Smooth muscle cell (in vitro differentiated cells): ENCODE measurements around the gene RASSF3. TPM values are rescaled to one million over a fixed set of nuclear protein-coding genes. Genes with fewer than 3 reads are reported as not detected.

Source experiments
- DNase-seq: peaks from one replicate; lab custom pipeline; 2025; ENCODE audit not compliant: unreplicated experiment; lab: John Stamatoyannopoulos, UW
- H2AFZ ChIP-seq: fragments of 200-600 bp; sonication (generic); 2 replicates; pipeline ENCODE4 v1.6.0; 2016; ENCODE audit warnings: antibody characterized with exemption, low read depth, mild to moderate bottlenecking
- H3F3A ChIP-seq: fragments of 200-600 bp; sonication (generic); 2 replicates; pipeline ENCODE4 v1.6.0; 2017; ENCODE audit warnings: antibody characterized with exemption, low read depth
- H3K27ac ChIP-seq: fragments of 200-600 bp; sonication (generic); 2 replicates; pipeline ENCODE4 v1.5.1; 2016; ENCODE audit warnings: low read depth, mild to moderate bottlenecking
- H3K27me3 ChIP-seq: fragments of 200-600 bp; sonication (generic); 2 replicates; pipeline ENCODE4 v1.6.1; 2016; ENCODE audit warnings: low read depth, mild to moderate bottlenecking
- H3K36me3 ChIP-seq: fragments of 200-600 bp; sonication (generic); 2 replicates; pipeline ENCODE4 v1.5.1; 2016; ENCODE audit warnings: low read depth
- H3K4me1 ChIP-seq: fragments of 200-600 bp; sonication (generic); 2 replicates; pipeline ENCODE4 v1.5.1; 2016; ENCODE audit warnings: low read depth
- H3K4me2 ChIP-seq: fragments of 200-600 bp; sonication (generic); 2 replicates; pipeline ENCODE4 v1.6.0; 2016; ENCODE audit warnings: mild to moderate bottlenecking
- H3K4me3 ChIP-seq: fragments of 200-600 bp; sonication (generic); 2 replicates; pipeline ENCODE4 v1.5.1; 2016; ENCODE audit warnings: mild to moderate bottlenecking
- H3K79me2 ChIP-seq: fragments of 200-600 bp; sonication (generic); 2 replicates; pipeline ENCODE4 v1.6.0; 2016; ENCODE audit warnings: low read depth, mild to moderate bottlenecking
- H3K9ac ChIP-seq: fragments of 200-600 bp; sonication (generic); 2 replicates; pipeline ENCODE4 v1.6.0; 2016; ENCODE audit warnings: low read depth
- H3K9me3 ChIP-seq: fragments of 200-600 bp; sonication (generic); replicated peaks from 2 replicates; pipeline ENCODE4 v1.5.1; 2016; ENCODE audit warnings: low read depth
- H4K20me1 ChIP-seq: fragments of 200-600 bp; sonication (generic); 2 replicates; pipeline ENCODE4 v1.6.0; 2016; ENCODE audit warnings: low read depth
- WGBS: methylation state at CpG from one replicate; pipeline ENCODE4 v1.1.7; 2016; ENCODE audit warnings: low lambda C conversion rate; 5-methylcytosine and 5-hydroxymethylcytosine counted together
- polyA plus RNA-seq: library from polyadenylated mRNA; unstranded; fragments of >200 nt; fragmentation: Nextera tagmentation; extraction: Ambion mirVana; gene quantifications from 2 replicates; pipeline ENCODE4 v1.2.1, GENCODE V29; 2016
- total RNA-seq: library from RNA; depleted of rRNA; stranded (reverse); fragments of >200 nt; gene quantifications from 2 replicates; pipeline ENCODE4 v1.2.3, GENCODE V29; 2014
- TF ChIP-seq, protein P1 (sequence below): fragments of 200-600 bp; sonication (generic); IDR thresholded peaks from 2 replicates; pipeline ENCODE4 v1.5.1; 2017; ENCODE audit warnings: borderline replicate concordance, mild to moderate bottlenecking, antibody characterized with exemption; ENCODE audit not compliant: insufficient read depth, poor library complexity, severe bottlenecking

The RASSF3 gene
- total and polyA plus RNA-seq, 2 experiments from 2014 or later, result 1.2 to 5.6 TPM

DNA sequence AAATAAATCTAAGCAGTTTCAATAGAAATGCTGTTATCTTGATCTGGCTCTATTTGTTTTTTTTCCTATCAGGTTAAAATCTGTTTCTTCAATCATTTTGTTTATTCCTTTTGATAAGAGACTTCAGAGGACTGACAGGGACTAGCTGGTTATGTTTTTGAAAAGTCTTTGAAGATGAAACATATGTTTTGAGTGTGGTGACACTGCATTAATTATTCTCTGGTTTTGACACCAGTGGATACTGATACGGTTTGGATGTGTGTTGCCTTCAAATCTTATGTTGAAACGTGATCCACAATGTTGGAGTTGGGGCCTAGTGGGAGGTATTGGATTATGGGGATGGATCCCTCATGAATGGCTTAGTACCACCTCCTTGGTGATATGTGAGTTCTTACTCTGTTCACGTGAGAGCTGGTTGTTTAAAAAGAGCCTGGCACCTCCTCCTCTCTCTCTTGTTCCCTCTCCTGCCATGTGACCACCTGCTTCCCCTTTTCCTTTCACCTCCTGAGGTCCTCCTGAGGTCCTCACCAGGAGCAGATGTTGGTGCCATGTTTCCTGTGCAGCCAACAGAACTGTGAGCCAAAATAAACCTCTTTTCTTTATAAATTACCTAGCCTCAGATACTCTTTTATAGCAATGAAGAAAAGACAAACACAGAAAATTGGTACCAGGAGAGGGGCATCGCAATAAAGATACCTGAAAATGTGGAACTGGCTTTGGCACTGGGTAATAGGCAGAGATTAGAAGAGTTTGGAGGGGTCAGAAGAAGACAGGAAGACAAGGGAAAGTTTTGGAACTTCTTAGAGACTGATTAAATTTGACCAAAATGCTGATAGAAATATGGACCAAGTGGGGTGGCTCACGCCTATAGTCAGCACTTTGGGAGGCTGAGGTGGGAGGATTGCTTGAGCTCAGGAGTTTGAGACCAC is 23.0 kb downstream of the RASSF3 start:
- H3K4me1 ChIP-seq, result no peaks in the 10 kb centered on the region
- H3F3A ChIP-seq, result no peaks in the 10 kb centered on the region
- H3K4me3 ChIP-seq, result no peak overlapping the region
- no peaks in the 10 kb centered on the region for H4K20me1 ChIP-seq
- TF ChIP-seq, protein P1, sequence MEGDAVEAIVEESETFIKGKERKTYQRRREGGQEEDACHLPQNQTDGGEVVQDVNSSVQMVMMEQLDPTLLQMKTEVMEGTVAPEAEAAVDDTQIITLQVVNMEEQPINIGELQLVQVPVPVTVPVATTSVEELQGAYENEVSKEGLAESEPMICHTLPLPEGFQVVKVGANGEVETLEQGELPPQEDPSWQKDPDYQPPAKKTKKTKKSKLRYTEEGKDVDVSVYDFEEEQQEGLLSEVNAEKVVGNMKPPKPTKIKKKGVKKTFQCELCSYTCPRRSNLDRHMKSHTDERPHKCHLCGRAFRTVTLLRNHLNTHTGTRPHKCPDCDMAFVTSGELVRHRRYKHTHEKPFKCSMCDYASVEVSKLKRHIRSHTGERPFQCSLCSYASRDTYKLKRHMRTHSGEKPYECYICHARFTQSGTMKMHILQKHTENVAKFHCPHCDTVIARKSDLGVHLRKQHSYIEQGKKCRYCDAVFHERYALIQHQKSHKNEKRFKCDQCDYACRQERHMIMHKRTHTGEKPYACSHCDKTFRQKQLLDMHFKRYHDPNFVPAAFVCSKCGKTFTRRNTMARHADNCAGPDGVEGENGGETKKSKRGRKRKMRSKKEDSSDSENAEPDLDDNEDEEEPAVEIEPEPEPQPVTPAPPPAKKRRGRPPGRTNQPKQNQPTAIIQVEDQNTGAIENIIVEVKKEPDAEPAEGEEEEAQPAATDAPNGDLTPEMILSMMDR, result no peak
- no peak overlapping the region for H3K4me2 ChIP-seq
- no peak for DNase-seq
- no peaks in the 10 kb centered on the region for H3K27me3 ChIP-seq
- no peak overlapping the region for H3K9ac ChIP-seq
- H3K79me2 ChIP-seq, result peaks cover 24% of the 10 kb centered on the region
- H2AFZ ChIP-seq, result no peak overlapping the region
- H3K27ac ChIP-seq, result no peak overlapping the region
- WGBS, result 95% methylated on average over 5 of the region's 5 CpGs
- no peaks in the 10 kb centered on the region for H3K36me3 ChIP-seq
- no peaks in the 10 kb centered on the region for H3K9me3 ChIP-seq

DNA sequence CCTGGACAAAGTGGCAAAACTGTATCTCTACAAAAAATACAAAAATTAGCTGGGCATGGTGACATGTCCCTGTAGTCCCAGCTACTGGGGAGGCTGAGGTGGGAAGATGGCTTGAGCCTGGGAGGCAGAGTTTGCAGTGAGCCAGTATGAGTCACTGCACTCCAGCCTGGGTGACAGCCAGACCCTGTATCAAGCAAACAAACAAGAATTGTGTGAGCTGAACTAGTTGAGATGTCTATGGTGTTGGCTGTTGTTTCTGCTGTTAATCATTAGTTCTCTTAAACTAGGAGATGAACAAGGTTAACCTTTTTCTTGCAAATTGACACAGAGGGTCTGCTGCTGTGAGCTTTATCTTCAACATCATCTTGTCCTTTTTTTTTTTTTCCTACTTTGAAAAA is 23.6 kb downstream of the RASSF3 start:
- Histone ChIP-seq H3F3A (no peaks in the 10 kb centered on the region), H3K27ac (no peak overlapping the region), H2AFZ (no peak overlapping the region), H3K79me2 (peaks cover 29% of the 10 kb centered on the region), H3K9ac (no peak overlapping the region), H3K9me3 (no peaks in the 10 kb centered on the region), H3K36me3 (no peaks in the 10 kb centered on the region), H3K4me3 (no peak overlapping the region), H4K20me1 (no peaks in the 10 kb centered on the region), H3K27me3 (no peaks in the 10 kb centered on the region), H3K4me1 (no peaks in the 10 kb centered on the region), H3K4me2 (no peak overlapping the region)
- no peak for DNase-seq
- TF ChIP-seq, protein P1, result no peak

DNA sequence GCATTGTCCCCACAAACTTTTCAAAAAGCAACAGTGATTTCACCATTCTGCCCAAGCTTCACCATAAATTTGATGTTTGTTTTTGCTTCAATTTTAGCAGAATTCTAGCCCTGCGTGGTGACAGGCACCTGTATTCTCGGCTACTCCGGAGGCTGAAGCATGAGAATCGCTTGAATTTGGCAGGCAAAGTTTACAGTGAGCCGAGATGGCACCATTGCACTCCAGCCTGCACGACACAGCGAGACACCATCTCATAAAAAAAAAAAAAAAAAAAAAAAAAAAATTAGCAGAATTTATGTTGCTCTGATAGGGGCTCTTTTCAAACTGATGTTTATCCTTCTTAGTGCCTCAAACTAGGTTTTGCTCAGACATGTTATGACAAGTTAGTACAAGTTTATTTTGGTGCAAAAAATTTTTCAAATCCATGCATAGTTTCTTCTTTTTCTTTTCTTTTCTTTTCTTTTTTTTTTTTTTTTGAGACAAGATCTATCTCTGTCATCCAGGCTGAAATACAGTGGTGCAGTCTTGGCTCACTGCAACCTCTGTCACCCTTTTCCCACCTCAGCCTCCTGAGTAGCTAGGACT is 24.3 kb downstream of the RASSF3 start:
- no peaks in the 10 kb centered on the region for H4K20me1 ChIP-seq
- no peaks in the 10 kb centered on the region for H3K27me3 ChIP-seq
- H3K27ac ChIP-seq, result no peak overlapping the region
- H3K9me3 ChIP-seq, result no peaks in the 10 kb centered on the region
- no peak overlapping the region for H2AFZ ChIP-seq
- peaks cover 29% of the 10 kb centered on the region for H3K79me2 ChIP-seq
- 77% methylated on average over 7 of the region's 7 CpGs for WGBS
- H3K4me1 ChIP-seq, result no peaks in the 10 kb centered on the region
- no peaks in the 10 kb centered on the region for H3K36me3 ChIP-seq
- TF ChIP-seq, protein P1, result no peak
- no peak overlapping the region for H3K4me2 ChIP-seq
- no peaks in the 10 kb centered on the region for H3F3A ChIP-seq
- no peak overlapping the region for H3K9ac ChIP-seq
- no peak for DNase-seq
- H3K4me3 ChIP-seq, result no peak overlapping the region
